ENCODE measurements around the gene LPO.

DNA sequence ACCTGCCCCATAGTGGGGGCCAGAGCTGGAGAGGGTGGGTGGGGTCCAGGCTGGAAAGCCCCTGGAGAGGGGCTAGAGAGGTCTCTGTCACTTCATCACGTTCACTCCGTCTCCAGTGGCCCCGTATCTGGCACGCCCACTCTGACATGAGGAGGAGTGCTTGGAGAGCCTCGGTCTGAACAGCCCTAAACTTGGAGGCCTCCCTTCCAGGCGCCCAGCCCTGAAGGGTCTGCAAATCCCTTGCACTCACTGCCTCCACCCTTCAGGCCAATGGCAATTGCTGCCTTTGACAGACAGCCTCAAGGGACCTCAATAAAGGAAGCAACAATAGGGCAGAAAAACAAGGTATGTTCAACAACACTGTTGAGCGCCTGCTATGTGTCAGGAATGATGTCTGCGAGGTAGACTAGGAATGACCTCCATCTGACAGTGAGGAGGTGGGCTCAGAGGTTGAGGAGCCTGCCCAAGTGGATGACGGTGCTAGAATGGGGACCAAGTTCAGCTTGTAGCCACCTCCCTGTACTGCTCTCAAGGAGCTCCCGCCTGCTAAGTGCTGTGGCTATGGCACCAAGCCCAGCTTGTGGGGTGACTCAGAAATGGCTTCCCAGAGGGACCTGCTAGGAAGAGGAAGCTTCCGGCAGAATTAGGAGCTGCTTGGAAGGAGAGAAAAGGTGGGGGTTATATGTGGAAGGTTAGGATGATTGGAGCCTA, 48.8 kb upstream of the LPO start:
- no peak for TF ChIP-seq CTCF (IDR thresholded peaks at IDR 0.05)
- TF ChIP-seq POLR2A (IDR thresholded peaks at IDR 0.05), result no peak
